SK-N-SH treated with all-trans-retinoic acid at 6 μM for 48 hours (cell line): ENCODE measurements around the gene KHDRBS2.

ENCODE experiments used
- ATAC-seq: fragments of 200-7000 bp; cut with Tn5 transposase; 3 replicates; pipeline ENCODE4 v1.9.1; 2020; ENCODE audit warnings: mild to moderate bottlenecking, moderate library complexity
- ARNTL ChIP-seq: fragments of 450-650 bp; formaldehyde crosslinking; IDR thresholded peaks from 2 replicates; pipeline ENCODE4 v1.5.0; 2020; ENCODE audit warnings: low read depth, mild to moderate bottlenecking, moderate library complexity, borderline replicate concordance
- BACH2 ChIP-seq: fragments of 250-450 bp; sonication (Bioruptor Pico); IDR thresholded peaks from 2 replicates; pipeline ENCODE4 v1.9.0; 2021; ENCODE audit warnings: mild to moderate bottlenecking, borderline replicate concordance
- CSDC2 ChIP-seq: fragments of 250-450 bp; sonication (Bioruptor Pico); IDR thresholded peaks from 2 replicates; pipeline ENCODE4 v1.5.0; 2020; ENCODE audit warnings: mild to moderate bottlenecking, moderate library complexity
- ESRRG ChIP-seq: fragments of 250-450 bp; sonication (Bioruptor Pico); IDR thresholded peaks from 2 replicates; pipeline ENCODE4 v1.6.1; 2021; ENCODE audit warnings: mild to moderate bottlenecking
- GLIS3 ChIP-seq: fragments of 250-450 bp; sonication (Bioruptor Pico); IDR thresholded peaks from 2 replicates; pipeline ENCODE4 v1.5.0; 2020; ENCODE audit warnings: mild to moderate bottlenecking, moderate library complexity
- ISL1 ChIP-seq: fragments of 250-450 bp; sonication (Bioruptor Pico); IDR thresholded peaks from 2 replicates; pipeline ENCODE4 v2.1.2; 2022; ENCODE audit warnings: mild to moderate bottlenecking, moderate library complexity
- OSR1 ChIP-seq: fragments of 250-450 bp; sonication (Bioruptor Pico); IDR thresholded peaks from 2 replicates; pipeline ENCODE4 v1.8.0; 2022; ENCODE audit warnings: moderate library complexity, mild to moderate bottlenecking, inconsistent platforms
- PPARA ChIP-seq: fragments of 250-450 bp; sonication (Bioruptor Pico); IDR thresholded peaks from 2 replicates; pipeline ENCODE4 v1.5.0; 2020; ENCODE audit warnings: mild to moderate bottlenecking, borderline replicate concordance
- RARB ChIP-seq: fragments of 250-450 bp; sonication (Bioruptor Pico); IDR thresholded peaks from 2 replicates; pipeline ENCODE4 v1.8.0; 2021; ENCODE audit warnings: mild to moderate bottlenecking, moderate library complexity
- SNAI2 ChIP-seq: fragments of 250-450 bp; sonication (Bioruptor Pico); IDR thresholded peaks from 2 replicates; pipeline ENCODE4 v1.5.0; 2020; ENCODE audit warnings: mild to moderate bottlenecking, moderate library complexity
- TCF4 ChIP-seq: fragments of 250-450 bp; sonication (Bioruptor Pico); IDR thresholded peaks from 2 replicates; pipeline ENCODE4 v1.8.0; 2021; ENCODE audit warnings: mild to moderate bottlenecking, moderate library complexity, borderline replicate concordance
- TOX ChIP-seq: fragments of 250-450 bp; sonication (Bioruptor Pico); IDR thresholded peaks from 2 replicates; pipeline ENCODE4 v1.8.0; 2021; ENCODE audit warnings: mild to moderate bottlenecking, moderate library complexity, borderline replicate concordance
- ZC3H10 ChIP-seq: fragments of 250-450 bp; sonication (Bioruptor Pico); IDR thresholded peaks from 2 replicates; pipeline ENCODE4 v1.5.1; 2021; ENCODE audit warnings: mild to moderate bottlenecking, moderate library complexity
- ZFP3 ChIP-seq: fragments of 250-450 bp; sonication (Bioruptor Pico); IDR thresholded peaks from 2 replicates; pipeline ENCODE4 v1.5.0; 2020; ENCODE audit warnings: mild to moderate bottlenecking, moderate library complexity
- ZFP30 ChIP-seq: fragments of 450-650 bp; formaldehyde crosslinking; IDR thresholded peaks from 2 replicates; pipeline ENCODE4 v1.5.0; 2022; ENCODE audit warnings: mild to moderate bottlenecking, moderate library complexity
- ZNF565 ChIP-seq: fragments of 450-650 bp; formaldehyde crosslinking; conservative IDR thresholded peaks from 2 replicates; pipeline ENCODE4 v1.5.0; 2020; ENCODE audit warnings: low read depth, mild to moderate bottlenecking, moderate library complexity
- ZNF8 ChIP-seq: fragments of 450-650 bp; formaldehyde crosslinking; IDR thresholded peaks from 2 replicates; pipeline ENCODE4 v1.5.0; 2020; ENCODE audit warnings: mild to moderate bottlenecking, moderate library complexity
- TF ChIP-seq, protein P1 (sequence below): fragments of 250-450 bp; sonication (Bioruptor Pico); IDR thresholded peaks from 2 replicates; pipeline ENCODE4 v1.8.0; 2021; ENCODE audit warnings: low read depth, mild to moderate bottlenecking, moderate library complexity, borderline replicate concordance
- TF ChIP-seq, protein P2 (sequence below): fragments of 250-450 bp; sonication (Bioruptor Pico); IDR thresholded peaks from 2 replicates; pipeline ENCODE4 v1.5.1; 2021; ENCODE audit warnings: mild to moderate bottlenecking, moderate library complexity
- TF ChIP-seq, protein P3 (sequence below): fragments of 250-450 bp; sonication (Bioruptor Pico); IDR thresholded peaks from 2 replicates; pipeline ENCODE4 v1.5.0; 2020; ENCODE audit warnings: mild to moderate bottlenecking, moderate library complexity
- TF ChIP-seq, protein P4 (sequence below): fragments of 250-450 bp; sonication (Bioruptor Pico); IDR thresholded peaks from 2 replicates; pipeline ENCODE4 v1.5.1; 2020; ENCODE audit warnings: low read depth, mild to moderate bottlenecking, moderate library complexity

The KHDRBS2 gene

DNA sequence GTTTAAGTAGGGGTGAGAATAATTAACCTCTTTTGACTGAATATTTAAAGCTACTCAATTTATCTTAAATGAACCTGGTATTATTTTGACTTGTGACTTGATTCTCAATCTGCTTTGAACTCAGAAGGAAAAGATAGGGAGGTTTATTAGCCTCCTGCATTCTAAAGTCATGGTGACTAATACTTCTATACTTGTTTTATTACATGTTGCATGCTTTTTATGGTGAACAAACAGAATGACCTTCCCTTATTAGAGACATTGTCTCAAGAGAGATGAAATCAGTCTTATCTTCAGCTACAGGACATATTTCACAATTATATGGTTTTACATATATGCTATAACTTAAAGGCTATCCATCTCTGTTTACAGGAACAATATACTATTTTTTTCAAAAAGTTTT lies 336.9 kb downstream of the KHDRBS2 start (continued):
- no peak for TF ChIP-seq ZNF565 (CRISPR knock-in tag)
- no peak for TF ChIP-seq GLIS3 (CRISPR knock-in tag)
- TF ChIP-seq TOX (CRISPR knock-in tag), result no peak
- no peak for TF ChIP-seq ZFP30 (CRISPR knock-in tag)
- TF ChIP-seq ISL1, result no peak
- TF ChIP-seq, all 23 proteins: peak for 0

DNA sequence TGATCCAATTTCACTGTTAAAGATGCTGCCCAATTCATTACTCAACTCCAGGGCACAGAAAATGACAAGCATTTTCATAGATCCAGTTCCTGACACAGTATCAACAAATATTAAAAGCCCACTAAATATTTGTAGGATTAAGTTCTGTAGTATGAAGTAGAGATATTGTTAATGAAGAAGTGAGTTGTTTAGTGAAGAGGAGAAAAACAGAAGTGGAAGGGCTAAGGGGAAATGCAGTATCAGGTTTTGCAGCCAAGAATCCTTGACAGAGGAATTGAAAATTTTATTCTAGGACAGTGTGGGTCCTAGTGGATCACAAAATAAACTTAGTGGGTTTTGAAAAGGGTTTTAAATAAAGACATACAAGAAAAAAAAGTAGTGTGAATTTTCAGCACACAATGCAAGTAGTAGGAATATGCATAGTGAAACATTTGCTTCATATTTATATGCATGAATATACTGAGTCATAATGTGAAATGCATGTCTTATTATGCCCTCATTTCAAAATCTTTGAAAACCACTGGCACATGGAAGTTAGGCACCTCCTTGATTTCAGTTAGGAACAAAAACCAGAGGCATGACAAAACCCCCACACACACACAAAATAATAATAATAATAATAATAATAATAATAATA lies 338.6 kb downstream of the KHDRBS2 start:
- TF ChIP-seq, protein P1, sequence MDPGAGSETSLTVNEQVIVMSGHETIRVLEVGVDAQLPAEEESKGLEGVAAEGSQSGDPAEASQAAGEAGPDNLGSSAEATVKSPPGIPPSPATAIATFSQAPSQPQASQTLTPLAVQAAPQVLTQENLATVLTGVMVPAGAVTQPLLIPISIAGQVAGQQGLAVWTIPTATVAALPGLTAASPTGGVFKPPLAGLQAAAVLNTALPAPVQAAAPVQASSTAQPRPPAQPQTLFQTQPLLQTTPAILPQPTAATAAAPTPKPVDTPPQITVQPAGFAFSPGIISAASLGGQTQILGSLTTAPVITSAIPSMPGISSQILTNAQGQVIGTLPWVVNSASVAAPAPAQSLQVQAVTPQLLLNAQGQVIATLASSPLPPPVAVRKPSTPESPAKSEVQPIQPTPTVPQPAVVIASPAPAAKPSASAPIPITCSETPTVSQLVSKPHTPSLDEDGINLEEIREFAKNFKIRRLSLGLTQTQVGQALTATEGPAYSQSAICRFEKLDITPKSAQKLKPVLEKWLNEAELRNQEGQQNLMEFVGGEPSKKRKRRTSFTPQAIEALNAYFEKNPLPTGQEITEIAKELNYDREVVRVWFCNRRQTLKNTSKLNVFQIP (CRISPR knock-in tag), result no peak
- no peak for TF ChIP-seq TOX (CRISPR knock-in tag)
- TF ChIP-seq ZC3H10, result no peak
- no peak for TF ChIP-seq OSR1 (CRISPR knock-in tag)
- TF ChIP-seq, protein P2, sequence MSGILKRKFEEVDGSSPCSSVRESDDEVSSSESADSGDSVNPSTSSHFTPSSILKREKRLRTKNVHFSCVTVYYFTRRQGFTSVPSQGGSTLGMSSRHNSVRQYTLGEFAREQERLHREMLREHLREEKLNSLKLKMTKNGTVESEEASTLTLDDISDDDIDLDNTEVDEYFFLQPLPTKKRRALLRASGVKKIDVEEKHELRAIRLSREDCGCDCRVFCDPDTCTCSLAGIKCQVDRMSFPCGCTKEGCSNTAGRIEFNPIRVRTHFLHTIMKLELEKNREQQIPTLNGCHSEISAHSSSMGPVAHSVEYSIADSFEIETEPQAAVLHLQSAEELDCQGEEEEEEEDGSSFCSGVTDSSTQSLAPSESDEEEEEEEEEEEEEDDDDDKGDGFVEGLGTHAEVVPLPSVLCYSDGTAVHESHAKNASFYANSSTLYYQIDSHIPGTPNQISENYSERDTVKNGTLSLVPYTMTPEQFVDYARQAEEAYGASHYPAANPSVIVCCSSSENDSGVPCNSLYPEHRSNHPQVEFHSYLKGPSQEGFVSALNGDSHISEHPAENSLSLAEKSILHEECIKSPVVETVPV (CRISPR knock-in tag), result no peak
- no peak for TF ChIP-seq RARB (CRISPR knock-in tag)
- no peak for TF ChIP-seq BACH2 (CRISPR knock-in tag)
- no peak for TF ChIP-seq PPARA
- no peak for TF ChIP-seq ESRRG (CRISPR knock-in tag)
- TF ChIP-seq GLIS3 (CRISPR knock-in tag), result no peak
- no peak for TF ChIP-seq TCF4 (CRISPR knock-in tag)
- no peak for TF ChIP-seq ISL1
- no peak for TF ChIP-seq ARNTL
- no peak for TF ChIP-seq SNAI2 (CRISPR knock-in tag)
- TF ChIP-seq, protein P3, sequence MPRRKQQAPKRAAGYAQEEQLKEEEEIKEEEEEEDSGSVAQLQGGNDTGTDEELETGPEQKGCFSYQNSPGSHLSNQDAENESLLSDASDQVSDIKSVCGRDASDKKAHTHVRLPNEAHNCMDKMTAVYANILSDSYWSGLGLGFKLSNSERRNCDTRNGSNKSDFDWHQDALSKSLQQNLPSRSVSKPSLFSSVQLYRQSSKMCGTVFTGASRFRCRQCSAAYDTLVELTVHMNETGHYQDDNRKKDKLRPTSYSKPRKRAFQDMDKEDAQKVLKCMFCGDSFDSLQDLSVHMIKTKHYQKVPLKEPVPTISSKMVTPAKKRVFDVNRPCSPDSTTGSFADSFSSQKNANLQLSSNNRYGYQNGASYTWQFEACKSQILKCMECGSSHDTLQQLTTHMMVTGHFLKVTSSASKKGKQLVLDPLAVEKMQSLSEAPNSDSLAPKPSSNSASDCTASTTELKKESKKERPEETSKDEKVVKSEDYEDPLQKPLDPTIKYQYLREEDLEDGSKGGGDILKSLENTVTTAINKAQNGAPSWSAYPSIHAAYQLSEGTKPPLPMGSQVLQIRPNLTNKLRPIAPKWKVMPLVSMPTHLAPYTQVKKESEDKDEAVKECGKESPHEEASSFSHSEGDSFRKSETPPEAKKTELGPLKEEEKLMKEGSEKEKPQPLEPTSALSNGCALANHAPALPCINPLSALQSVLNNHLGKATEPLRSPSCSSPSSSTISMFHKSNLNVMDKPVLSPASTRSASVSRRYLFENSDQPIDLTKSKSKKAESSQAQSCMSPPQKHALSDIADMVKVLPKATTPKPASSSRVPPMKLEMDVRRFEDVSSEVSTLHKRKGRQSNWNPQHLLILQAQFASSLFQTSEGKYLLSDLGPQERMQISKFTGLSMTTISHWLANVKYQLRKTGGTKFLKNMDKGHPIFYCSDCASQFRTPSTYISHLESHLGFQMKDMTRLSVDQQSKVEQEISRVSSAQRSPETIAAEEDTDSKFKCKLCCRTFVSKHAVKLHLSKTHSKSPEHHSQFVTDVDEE (CRISPR knock-in tag), result no peak
- no peak for TF ChIP-seq ZNF8
- no peak for TF ChIP-seq ZNF565 (CRISPR knock-in tag)
- TF ChIP-seq, protein P4, sequence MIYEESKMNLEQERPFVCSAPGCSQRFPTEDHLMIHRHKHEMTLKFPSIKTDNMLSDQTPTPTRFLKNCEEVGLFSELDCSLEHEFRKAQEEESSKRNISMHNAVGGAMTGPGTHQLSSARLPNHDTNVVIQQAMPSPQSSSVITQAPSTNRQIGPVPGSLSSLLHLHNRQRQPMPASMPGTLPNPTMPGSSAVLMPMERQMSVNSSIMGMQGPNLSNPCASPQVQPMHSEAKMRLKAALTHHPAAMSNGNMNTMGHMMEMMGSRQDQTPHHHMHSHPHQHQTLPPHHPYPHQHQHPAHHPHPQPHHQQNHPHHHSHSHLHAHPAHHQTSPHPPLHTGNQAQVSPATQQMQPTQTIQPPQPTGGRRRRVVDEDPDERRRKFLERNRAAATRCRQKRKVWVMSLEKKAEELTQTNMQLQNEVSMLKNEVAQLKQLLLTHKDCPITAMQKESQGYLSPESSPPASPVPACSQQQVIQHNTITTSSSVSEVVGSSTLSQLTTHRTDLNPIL (CRISPR knock-in tag), result no peak
- no peak for TF ChIP-seq CSDC2 (CRISPR knock-in tag)
- no peak for TF ChIP-seq ZFP30 (CRISPR knock-in tag)
- ATAC-seq, result no peak

DNA sequence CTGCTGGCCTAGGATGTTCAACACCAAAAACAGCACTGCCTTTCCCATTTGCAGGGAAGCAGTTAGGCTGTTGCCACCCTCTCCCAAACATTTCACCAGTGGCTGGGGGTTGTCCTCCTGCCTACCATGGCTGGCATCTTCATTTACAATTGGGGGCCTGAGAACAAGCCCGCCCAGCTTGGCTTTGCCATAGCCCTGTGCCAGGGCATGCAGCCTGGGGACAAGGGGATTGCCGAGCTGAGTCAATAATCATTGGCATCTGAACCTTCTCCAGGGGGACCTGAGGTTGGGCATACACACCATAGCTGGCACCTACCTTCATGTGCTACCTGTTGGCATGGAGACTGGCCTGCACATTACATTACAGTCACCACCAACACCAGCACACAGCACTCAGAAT lies 345.1 kb downstream of the KHDRBS2 start:
- no peak for ATAC-seq
- TF ChIP-seq ZFP3, result no peak
- no peak for TF ChIP-seq ARNTL
- TF ChIP-seq CSDC2 (CRISPR knock-in tag), result no peak
- TF ChIP-seq, protein P4 (CRISPR knock-in tag), result no peak
- TF ChIP-seq ESRRG (CRISPR knock-in tag), result no peak
- no peak for TF ChIP-seq ZC3H10
- TF ChIP-seq RARB (CRISPR knock-in tag), result no peak
- TF ChIP-seq TOX (CRISPR knock-in tag), result no peak
